Mesenchymal stem cell (in vitro differentiated cells and primary cell): ENCODE results near the gene ZNF319.

ENCODE experiments used
- DNase-seq: peaks from one replicate; pipeline ENCODE4 v3.0.0-alpha.2; 2013
- H2AFZ ChIP-seq: one replicate; pipeline ENCODE4 v1.6.1; 2013; ENCODE audit warnings: low read depth, mild to moderate bottlenecking, control low read depth, inconsistent platforms, low read length, moderate library complexity
- H2AK5ac ChIP-seq: 2 replicates; pipeline ENCODE4 v1.6.1; 2013; ENCODE audit warnings: low read length, moderate library complexity, mild to moderate bottlenecking, inconsistent platforms; ENCODE audit not compliant: severe bottlenecking
- H2BK120ac ChIP-seq: one replicate; pipeline ENCODE4 v1.6.1; 2013; ENCODE audit warnings: low read depth, mild to moderate bottlenecking, inconsistent platforms, low read length, moderate library complexity
- H2BK12ac ChIP-seq, 2 experiments: one replicate each; pipeline ENCODE4 v1.6.1; 2013; ENCODE audit warnings: inconsistent platforms in 2 of 2, low read length in 2 of 2, mild to moderate bottlenecking in 2 of 2, moderate library complexity in 2 of 2, control low read depth in 1 of 2
- H2BK15ac ChIP-seq: one replicate; pipeline ENCODE4 v1.6.1; 2013; ENCODE audit warnings: mild to moderate bottlenecking, low read depth, inconsistent platforms; ENCODE audit not compliant: poor library complexity, severe bottlenecking
- H2BK5ac ChIP-seq: 2 replicates; pipeline ENCODE4 v1.6.1; 2013; ENCODE audit warnings: low read depth, mild to moderate bottlenecking, low read length, control low read depth, inconsistent platforms; ENCODE audit not compliant: poor library complexity, severe bottlenecking
- H3K14ac ChIP-seq, 2 experiments: one replicate each; pipeline ENCODE4 v1.6.1; 2013; ENCODE audit warnings: inconsistent platforms in 2 of 2, low read length in 2 of 2, control low read depth in 1 of 2, mild to moderate bottlenecking in 1 of 2, moderate library complexity in 1 of 2
- H3K18ac ChIP-seq, 2 experiments: one replicate each; pipeline ENCODE4 v1.6.1; 2013; ENCODE audit warnings: inconsistent platforms in 2 of 2, low read length in 2 of 2, control low read depth in 1 of 2, low read depth in 1 of 2, mild to moderate bottlenecking in 1 of 2
- H3K23ac ChIP-seq, 2 experiments: one replicate each; pipeline ENCODE4 v1.6.1; 2013; ENCODE audit warnings: inconsistent platforms in 2 of 2, low read length in 2 of 2, mild to moderate bottlenecking in 2 of 2, moderate library complexity in 2 of 2, control low read depth in 1 of 2
- H3K27ac ChIP-seq: 2 replicates; pipeline ENCODE4 v1.5.1; 2013; ENCODE audit warnings: mild to moderate bottlenecking, moderate library complexity, low read length, control low read depth, inconsistent platforms; ENCODE audit not compliant: poor library complexity, severe bottlenecking
- H3K27me3 ChIP-seq, 2 experiments: 2 replicates each; pipeline versions ENCODE4 v1.6.1 to v1.7.0; 2013; ENCODE audit warnings: low read length in 2 of 2, mild to moderate bottlenecking in 2 of 2, moderate library complexity in 2 of 2, control low read depth in 1 of 2, inconsistent platforms in 1 of 2; ENCODE audit not compliant: control insufficient read depth in 1 of 2, insufficient read depth in 1 of 2
- H3K36me3 ChIP-seq, 2 experiments: 2 replicates each; pipeline versions ENCODE4 v1.6.1 to v1.7.0; 2013; ENCODE audit warnings: low read length in 2 of 2, control low read depth in 1 of 2, inconsistent platforms in 1 of 2, low read depth in 1 of 2, mild to moderate bottlenecking in 1 of 2; ENCODE audit not compliant: insufficient read depth in 2 of 2, control insufficient read depth in 1 of 2
- H3K4ac ChIP-seq, 2 experiments: one replicate each; pipeline ENCODE4 v1.6.1; 2013; ENCODE audit warnings: inconsistent platforms in 2 of 2, low read length in 2 of 2, mild to moderate bottlenecking in 2 of 2, moderate library complexity in 2 of 2, control low read depth in 1 of 2, low read depth in 1 of 2
- H3K4me1 ChIP-seq: 2 replicates; pipeline ENCODE4 v1.6.1; 2013; ENCODE audit warnings: low read depth, low read length, control low read depth; ENCODE audit not compliant: control insufficient read depth, insufficient read depth
- H3K4me2 ChIP-seq: 2 replicates; pipeline ENCODE4 v1.6.1; 2013; ENCODE audit warnings: low read length, mild to moderate bottlenecking, inconsistent platforms; ENCODE audit not compliant: poor library complexity, severe bottlenecking
- H3K4me3 ChIP-seq, 2 experiments: 2 replicates each; pipeline versions ENCODE4 v1.5.1 to v1.7.0; 2013; ENCODE audit warnings: low read length in 2 of 2, mild to moderate bottlenecking in 2 of 2, control low read depth in 1 of 2, low read depth in 1 of 2; ENCODE audit not compliant: insufficient read depth in 1 of 2
- H3K79me1 ChIP-seq: replicated peaks from 2 replicates; pipeline ENCODE4 v1.6.1; 2013; ENCODE audit warnings: mild to moderate bottlenecking, control low read depth, low read length, inconsistent platforms; ENCODE audit not compliant: poor library complexity, severe bottlenecking
- H3K9ac ChIP-seq: 2 replicates; pipeline ENCODE4 v1.7.0; 2013; ENCODE audit warnings: mild to moderate bottlenecking, low read length, moderate library complexity
- H3K9me3 ChIP-seq: 2 replicates; pipeline ENCODE4 v1.7.0; 2013; ENCODE audit warnings: mild to moderate bottlenecking, low read length; ENCODE audit not compliant: control insufficient read depth
- H4K8ac ChIP-seq: one replicate; pipeline ENCODE4 v1.6.1; 2013; ENCODE audit warnings: inconsistent platforms, mild to moderate bottlenecking, low read length, moderate library complexity
- H4K91ac ChIP-seq: one replicate; pipeline ENCODE4 v1.6.1; 2013; ENCODE audit warnings: mild to moderate bottlenecking, low read length, inconsistent platforms
- WGBS: methylation state at CpG from one replicate; pipeline ENCODE4 v1.1.7; 2013; ENCODE audit warnings: mixed read lengths; 5-methylcytosine and 5-hydroxymethylcytosine counted together

The ZNF319 gene

GRCh38 chr16:58044266-58045019, 44.0 kb upstream of the ZNF319 start:
- H2AFZ ChIP-seq: no peak overlapping the region
- H3K23ac ChIP-seq: no peak overlapping the region
- peaks cover 0 to 3% of the 10 kb centered on the region in 2 experiments for H3K27me3 ChIP-seq
- DNase-seq: no peak
- no peak overlapping the region for H3K4me3 ChIP-seq
- H2BK120ac ChIP-seq: no peak overlapping the region
- H3K9me3 ChIP-seq: no peaks in the 10 kb centered on the region
- no peaks in the 10 kb centered on the region for H3K79me1 ChIP-seq
- H3K9ac ChIP-seq: no peak overlapping the region
- no peak overlapping the region for H3K27ac ChIP-seq
- no peak overlapping the region for H3K4ac ChIP-seq
- peaks cover 0 to 56% of the 10 kb centered on the region in 2 experiments for H3K36me3 ChIP-seq
- H3K18ac ChIP-seq: no peak overlapping the region
- 97% methylated on average over 9 of the region's 9 CpGs for WGBS
- H2BK15ac ChIP-seq: no peak overlapping the region
- no peak overlapping the region for H2BK5ac ChIP-seq
- no peak overlapping the region for H2AK5ac ChIP-seq
- no peak overlapping the region for H4K91ac ChIP-seq
- H3K4me2 ChIP-seq: no peak overlapping the region
- no peak overlapping the region for H4K8ac ChIP-seq
- H3K4me1 ChIP-seq: peaks cover 2% of the 10 kb centered on the region
- H2BK12ac ChIP-seq: no peak overlapping the region
- no peak overlapping the region for H3K14ac ChIP-seq

GRCh38 chr16:58043571-58044155, 43.2 kb upstream of the ZNF319 start:
- Histone ChIP-seq H2BK5ac (no peak overlapping the region), H3K9me3 (no peaks in the 10 kb centered on the region), H4K91ac (no peak overlapping the region), H3K27me3 (no peaks in the 10 kb centered on the region), H2BK12ac (no peak overlapping the region), H3K27ac (no peak overlapping the region), H4K8ac (no peak overlapping the region), H3K9ac (no peak overlapping the region), H3K4me2 (no peak overlapping the region), H3K4ac (no peak overlapping the region), H2BK15ac (no peak overlapping the region), H2BK120ac (no peak overlapping the region), H3K23ac (no peak overlapping the region), H3K14ac (no peak overlapping the region), H3K4me3 (no peak overlapping the region), H2AK5ac (no peak overlapping the region), H2AFZ (no peak overlapping the region), H3K79me1 (no peaks in the 10 kb centered on the region), H3K18ac (no peak overlapping the region), H3K36me3 (peaks cover 0 to 56% of the 10 kb centered on the region in 2 experiments), H3K4me1 (peaks cover 2% of the 10 kb centered on the region)
- no peak for DNase-seq
- 93% methylated on average over 7 of the region's 7 CpGs for WGBS

- Histone ChIP-seq H2AFZ (no peak overlapping the region), H4K8ac (no peak overlapping the region), H2BK120ac (no peak overlapping the region), H3K4me3 (no peak overlapping the region), H3K4me1 (peaks cover 2% of the 10 kb centered on the region), H2BK5ac (no peak overlapping the region), H4K91ac (no peak overlapping the region), H2BK12ac (no peak overlapping the region), H3K27me3 (no peaks in the 10 kb centered on the region), H2AK5ac (no peak overlapping the region), H3K79me1 (no peaks in the 10 kb centered on the region), H3K14ac (no peak overlapping the region), H2BK15ac (no peak overlapping the region), H3K23ac (no peak overlapping the region), H3K27ac (no peak overlapping the region), H3K9me3 (no peaks in the 10 kb centered on the region), H3K4ac (no peak overlapping the region), H3K36me3 (peaks cover 0 to 62% of the 10 kb centered on the region in 2 experiments), H3K18ac (no peak overlapping the region), H3K4me2 (no peak overlapping the region), H3K9ac (no peak overlapping the region)
- no peak for DNase-seq
- WGBS: 93% methylated on average over 15 of the region's 16 CpGs
These were observed 42.5 kb upstream of the ZNF319 start for GRCh38 chr16:58042886-58043515.
